Measurements from ENCODE around the gene FCGR3B.
"Not testable (repeated sequence)": the region's sequence is repeated elsewhere in the genome, so short reads cannot be mapped to it uniquely, and the experiment has no call there.

The FCGR3B gene

DNA sequence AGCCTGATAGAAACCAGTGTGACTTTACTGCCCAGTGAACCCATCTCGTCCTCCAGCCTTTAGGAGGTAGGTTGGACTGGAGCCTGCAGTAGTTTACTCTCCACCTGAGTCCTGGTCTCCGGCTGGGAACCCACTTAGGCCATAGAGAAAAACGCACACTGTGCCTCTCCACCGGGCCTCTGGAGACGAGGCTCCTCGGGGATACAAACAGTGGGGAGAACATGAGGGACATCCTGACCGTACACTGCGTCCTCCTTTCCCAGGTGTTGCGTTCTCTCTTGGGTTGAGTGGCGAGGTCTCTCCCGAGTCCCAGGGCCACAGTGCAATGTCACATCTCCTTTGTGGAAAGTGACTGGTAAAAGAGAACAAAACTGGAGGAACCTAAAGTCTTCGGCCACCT, 26.0 kb downstream of the FCGR3B start:
- not testable (repeated sequence) for DNase-seq

DNA sequence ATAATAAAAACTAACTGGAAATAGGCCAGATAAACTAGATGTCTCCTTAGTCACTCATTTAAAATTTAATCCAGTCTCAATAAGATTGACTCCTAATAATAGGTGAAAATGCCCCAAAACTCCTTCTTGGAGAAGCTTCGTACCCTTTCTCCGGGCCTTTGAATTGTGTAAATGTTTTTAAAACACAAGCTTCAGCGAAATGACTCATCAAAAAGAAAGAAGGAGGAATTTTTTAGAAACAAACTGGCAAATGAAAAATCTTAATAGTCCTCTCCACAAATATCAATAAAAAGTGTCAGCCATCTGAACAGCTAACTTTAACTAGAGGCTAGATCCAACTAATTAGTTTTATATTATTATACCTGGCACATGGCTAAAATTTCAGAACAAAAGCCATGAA, 33.9 kb downstream of the FCGR3B start:
- not testable (repeated sequence) for DNase-seq

DNA sequence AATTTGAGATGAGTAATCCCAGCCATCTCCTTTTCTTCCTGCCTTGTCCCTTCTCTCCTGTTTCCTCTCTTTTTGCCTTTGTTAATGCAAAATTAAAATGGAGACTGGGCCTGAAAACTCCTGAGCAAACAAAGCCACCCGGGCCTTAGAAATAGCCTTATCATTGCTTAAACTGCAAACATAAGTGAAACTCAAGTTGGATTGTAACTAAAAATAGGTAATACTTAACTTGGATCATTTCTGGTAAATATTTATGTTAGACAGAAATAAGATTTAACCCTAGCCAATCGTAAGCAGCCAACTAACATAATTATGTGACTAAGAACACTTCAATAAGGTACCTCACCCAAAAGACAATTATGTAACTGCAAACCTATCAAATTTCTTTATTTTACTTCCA, 35.4 kb downstream of the FCGR3B start:
- DNase-seq, result not testable (repeated sequence)

DNA sequence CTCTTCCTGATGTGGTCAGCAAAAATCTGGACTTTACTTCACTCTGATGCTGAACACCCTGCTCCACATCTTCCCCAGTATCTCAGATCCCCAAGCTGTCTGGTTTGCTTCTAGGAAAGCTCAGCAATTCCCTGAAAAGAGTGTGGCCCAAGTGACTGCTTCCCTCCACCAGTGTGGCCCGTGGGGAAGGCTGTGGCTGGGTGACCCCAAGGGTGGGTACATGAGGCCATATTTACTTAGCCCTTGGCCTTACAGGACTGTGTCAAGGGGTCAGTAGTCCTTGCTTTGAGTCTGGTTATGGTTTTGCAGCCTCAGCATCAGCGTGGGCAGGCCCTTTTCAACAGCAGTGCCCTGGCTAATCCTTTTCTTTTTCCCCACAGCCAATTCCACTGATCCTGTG, 35.8 kb downstream of the FCGR3B start:
- DNase-seq, result not testable (repeated sequence)

DNA sequence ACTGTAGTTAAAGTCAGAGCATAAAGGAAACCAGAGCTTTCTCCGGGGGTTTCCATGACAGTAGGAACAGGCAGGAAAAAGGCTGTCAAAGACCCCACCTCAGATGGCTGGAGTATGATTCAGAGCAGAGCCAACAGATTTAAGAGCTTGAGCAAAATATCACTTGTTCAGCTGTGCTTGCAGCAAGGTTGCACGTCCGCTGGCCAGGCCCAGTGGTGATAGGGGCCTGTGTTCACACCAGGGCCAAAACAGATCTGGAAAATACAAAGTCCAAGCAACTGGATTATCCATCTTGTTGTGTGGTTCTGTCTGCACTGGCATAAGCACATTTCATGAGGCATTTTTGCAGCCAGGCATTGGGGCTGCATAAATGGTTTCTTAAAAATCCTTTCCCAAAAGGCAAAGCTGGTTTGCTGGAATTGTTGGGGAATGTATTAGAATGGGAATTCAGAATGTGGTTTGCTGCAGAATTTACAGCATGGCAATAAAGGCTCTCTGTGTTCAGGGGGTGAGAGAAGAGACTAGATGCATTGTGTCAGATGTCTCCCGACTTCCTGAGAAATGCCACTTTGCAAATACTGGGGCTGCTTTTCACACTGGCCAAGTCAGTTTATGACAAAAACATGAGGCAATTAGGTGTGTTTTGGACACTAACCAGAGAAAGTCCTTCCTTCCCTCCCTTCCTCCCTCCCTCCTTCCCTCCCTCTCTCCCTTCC, 36.5 kb downstream of the FCGR3B start:
- DNase-seq, result not testable (repeated sequence)

DNA sequence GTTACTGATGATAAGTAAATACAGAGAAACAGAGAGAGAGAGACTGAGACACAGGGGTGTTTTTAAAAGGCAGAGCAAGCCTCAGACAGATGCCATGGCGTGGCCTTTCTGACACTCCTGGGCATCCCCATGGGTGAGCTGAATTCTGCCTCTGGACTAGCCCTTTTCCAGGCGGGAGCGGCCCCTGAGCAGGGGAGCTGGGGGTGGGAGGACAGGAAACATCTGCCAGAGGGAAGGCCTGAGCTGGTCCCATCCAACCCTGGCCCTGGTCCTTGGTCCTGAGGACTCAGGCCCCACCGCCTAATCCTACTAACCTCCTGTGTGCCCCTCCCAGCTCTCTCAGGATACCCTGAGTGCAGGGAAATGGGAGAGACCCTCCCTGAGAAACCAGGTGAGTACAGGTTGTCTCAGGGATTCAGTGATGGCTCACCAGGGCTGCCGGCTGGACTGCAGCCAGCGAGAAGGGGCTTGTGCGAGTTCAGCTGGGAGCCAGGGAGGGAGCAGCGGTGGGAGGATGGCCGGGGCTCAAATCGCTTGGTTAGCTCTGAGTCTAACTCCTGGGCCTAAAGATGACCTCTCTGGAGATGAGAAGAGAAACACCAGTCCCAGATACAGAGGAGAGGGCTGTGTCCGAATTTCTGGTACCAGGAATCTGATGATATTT, 37.8 kb downstream of the FCGR3B start:
- not testable (repeated sequence) for DNase-seq

DNA sequence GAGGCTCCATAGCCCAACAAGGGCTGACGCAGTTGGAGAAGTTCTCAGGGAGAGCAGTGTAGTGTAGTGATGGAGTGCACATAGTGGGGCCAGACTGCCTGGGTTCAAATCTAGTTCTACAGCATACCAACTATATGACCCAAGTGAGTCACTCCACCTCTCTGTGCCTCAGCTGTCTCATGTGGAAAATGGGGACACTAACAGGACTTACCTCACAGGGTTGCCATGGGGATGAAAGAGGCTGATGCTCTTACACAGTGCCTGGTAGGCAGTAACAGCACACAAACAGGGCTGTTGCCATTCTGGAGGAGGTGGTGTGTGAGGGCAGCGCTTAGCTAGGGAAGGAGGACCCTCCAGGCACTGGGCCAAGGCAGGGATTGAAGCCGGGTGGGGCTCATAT, 38.4 kb downstream of the FCGR3B start:
- not testable (repeated sequence) for DNase-seq

DNA sequence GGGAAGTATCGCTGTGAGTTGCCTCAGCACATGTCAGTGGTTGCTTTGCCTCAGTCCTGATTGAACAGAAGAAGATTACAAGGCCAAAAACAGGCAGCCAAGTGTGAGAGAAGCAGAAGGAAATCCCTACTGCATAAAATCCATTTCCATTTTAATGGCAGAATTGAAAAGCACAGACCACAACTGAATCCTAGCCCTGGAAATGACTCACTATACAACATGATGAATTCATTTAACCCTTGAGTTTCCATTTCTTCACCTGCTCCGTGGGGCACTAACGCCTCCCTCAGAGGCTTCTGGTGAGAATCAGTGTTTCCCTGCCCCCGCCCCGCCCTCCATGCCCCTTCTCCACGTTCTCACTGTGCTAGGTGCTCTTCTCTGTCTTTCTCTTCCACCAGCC, 41.1 kb downstream of the FCGR3B start:
- not testable (repeated sequence) for DNase-seq

DNA sequence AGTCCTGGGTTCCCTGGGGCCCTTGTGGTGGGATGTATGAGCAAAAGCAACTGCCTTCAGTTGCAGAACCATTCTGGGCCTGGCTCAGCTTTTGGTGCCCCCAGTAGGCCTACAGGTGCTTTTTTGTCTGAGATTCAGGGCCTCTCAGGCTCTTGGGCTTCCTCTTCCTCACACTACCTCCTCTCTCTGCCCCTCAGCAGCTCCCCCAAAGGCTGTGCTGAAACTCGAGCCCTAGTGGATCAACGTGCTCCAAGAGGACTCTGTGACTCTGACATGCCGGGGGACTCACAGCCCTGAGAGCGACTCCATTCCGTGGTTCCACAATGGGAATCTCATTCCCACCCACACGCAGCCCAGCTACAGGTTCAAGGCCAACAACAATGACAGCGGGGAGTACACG, 41.6 kb downstream of the FCGR3B start:
- not testable (repeated sequence) for DNase-seq

DNA sequence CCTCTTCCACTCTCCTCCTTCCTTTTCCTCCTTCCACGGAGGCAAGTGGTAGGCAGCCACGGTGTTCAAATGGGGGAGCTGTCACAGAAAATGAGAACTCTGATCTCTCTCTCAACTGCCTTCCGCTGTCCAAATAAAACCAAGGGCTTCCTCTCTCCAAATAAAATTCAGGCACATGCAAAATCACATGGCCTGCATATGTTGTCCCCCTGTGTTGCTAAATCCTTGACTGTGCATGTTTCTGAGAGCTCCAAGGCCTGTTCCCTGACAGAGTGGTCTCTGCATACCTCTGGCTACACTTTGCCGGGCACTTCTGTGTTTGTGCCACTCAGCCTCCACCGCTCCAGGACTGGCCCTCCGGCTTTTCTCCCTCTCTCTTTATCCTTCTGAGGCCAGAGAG, 42.4 kb downstream of the FCGR3B start:
- DNase-seq, result not testable (repeated sequence)

DNA sequence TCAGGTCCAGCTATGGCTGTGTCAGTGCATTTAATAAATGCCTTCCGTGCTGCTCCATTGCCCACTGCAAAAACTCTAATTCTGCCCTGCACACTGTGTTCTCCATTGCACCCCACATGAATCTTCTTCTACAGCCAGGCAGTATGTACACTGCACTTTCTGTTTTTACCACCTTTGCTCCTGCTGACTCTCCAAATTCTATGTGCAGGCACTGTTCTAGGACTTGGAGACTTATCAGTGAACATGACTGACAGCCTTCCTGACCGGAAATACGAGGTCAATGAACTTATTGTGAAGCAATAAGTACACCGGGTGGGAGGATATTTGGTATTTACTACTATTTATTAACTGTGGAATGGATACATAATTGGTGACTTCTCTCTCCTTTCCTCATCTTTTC, 48.1 kb downstream of the FCGR3B start:
- not testable (repeated sequence) for DNase-seq

DNA sequence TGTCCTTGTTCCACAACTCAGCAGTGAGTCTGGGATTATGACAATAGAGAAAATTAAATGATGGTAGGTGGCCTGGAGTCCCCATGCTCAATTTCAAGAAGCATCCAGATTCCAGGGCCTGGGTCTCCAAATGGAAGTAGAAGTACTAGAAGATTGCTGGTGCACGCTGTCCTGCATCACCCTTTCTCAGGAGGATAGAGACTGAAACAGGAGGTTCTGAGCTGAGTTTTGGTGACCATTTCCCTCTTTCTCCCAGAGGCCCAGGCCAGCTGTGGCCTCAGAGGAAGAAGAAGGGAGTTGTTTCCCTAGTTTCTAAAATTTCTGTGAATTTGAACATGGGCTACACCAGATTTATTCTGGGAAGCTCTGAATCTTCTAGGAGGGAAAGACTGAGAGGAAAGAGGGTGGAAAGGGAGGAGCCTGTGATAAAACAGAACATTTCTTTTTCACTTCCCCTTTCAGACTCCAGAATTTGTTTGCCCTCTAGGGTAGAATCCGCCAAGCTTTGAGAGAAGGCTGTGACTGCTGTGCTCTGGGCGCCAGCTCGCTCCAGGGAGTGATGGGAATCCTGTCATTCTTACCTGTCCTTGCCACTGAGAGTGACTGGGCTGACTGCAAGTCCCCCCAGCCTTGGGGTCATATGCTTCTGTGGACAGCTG, 50.0 kb downstream of the FCGR3B start:
- not testable (repeated sequence) for DNase-seq

DNA sequence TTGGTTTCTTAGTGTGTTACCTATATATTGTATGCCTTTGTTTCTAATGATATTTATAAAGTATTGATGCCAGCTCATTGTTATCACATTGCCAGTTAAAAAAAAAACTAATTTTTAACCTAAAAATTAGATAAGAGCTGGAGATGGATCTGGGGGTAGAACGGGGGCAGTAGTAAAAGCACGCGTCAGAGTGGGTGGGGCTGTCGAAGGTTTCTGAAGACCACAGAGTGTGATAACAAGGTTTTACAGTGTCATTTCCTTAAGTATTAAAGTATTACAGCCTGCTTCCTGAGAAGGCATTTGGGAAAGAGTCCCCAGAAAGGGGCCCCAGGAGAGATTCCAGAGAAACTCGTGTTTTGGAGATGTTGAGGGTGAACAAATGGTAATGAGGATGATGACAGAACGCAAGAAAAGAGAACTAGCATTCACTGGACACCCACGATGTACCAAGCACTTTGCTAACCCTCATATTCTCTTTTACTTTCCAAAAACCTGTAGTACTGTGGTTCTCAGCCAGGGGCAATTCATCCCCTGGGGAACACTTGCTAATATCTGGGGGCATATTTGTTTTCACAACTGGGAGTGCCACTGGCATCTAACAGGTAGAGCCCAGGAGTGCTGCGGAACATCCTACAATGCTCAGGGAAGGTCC, 51.0 kb downstream of the FCGR3B start:
- DNase-seq, result not testable (repeated sequence)

DNA sequence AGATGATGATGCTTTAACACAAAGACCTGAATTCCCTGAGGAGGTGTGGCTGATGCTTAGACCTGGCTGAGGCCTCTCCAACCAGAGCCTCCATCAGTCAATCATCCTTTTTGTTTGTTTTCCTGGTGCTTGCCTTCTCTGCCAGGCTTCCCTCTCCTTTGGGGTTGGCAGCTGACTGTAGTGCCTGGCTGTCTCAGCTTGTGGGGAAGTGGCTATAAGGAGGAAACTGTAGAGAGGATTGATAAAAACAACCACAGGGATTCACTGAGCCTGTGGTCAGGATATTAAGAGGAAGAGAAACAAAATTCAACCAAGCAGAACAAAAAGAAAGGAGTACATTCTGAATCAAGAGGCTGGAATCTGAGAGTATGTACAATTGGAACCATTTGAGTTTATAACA, 54.3 kb downstream of the FCGR3B start:
- not testable (repeated sequence) for DNase-seq
